ENCODE results near the gene LRRC59. TPM values are rescaled to one million over a fixed set of nuclear protein-coding genes. Genes with fewer than 3 reads are reported as not detected.

The LRRC59 gene
- 84.1 and 150 TPM in 2 replicates for total RNA-seq

GRCh38 chr17:50397111-50397918, at the start of gene LRRC59:
Gene LRRC59 (minus strand): TSS chr17:50397523. CDS start chr17:50397317, 206 bp downstream.

GRCh38 chr17:50425682-50426471, 28.6 kb upstream of the LRRC59 start, which contains the start of gene ACSF2:
Gene ACSF2 (plus strand): TSS chr17:50426218. CDS start chr17:50426262, 44 bp downstream.

GRCh38 chr17:50372758-50373556, 24.4 kb downstream of the LRRC59 start, which contains the start of the genes EME1 and MRPL27:
Gene EME1 (plus strand): TSS chr17:50373229. CDS start chr17:50375209, 1,980 bp downstream.
Gene MRPL27 (minus strand): TSS chr17:50373184. CDS start chr17:50373170, 14 bp downstream.

GRCh38 chr17:50345432-50346312, 51.7 kb downstream of the LRRC59 start, which contains the start of gene XYLT2:
Gene XYLT2 (plus strand): TSS chr17:50346126. CDS start chr17:50346141, 15 bp downstream.

Other genes with a start within 250 kb of the LRRC59 start
- gene PPP1R9B, start 246.8 kb downstream of the LRRC59 start, total RNA-seq, result 39.2 and 46.4 TPM in 2 replicates
- 0.26 and 0.47 TPM in 2 replicates for gene SGCA, start 231.5 kb downstream of the LRRC59 start, total RNA-seq
- gene COL1A1, start 195.9 kb downstream of the LRRC59 start, total RNA-seq, result 5,508 and 7,896 TPM in 2 replicates
- 0.09 TPM in 1 of 2 replicates, not detected in the other for gene TMEM92, start 123.1 kb downstream of the LRRC59 start, total RNA-seq
- gene XYLT2, start 51.4 kb downstream of the LRRC59 start, total RNA-seq, result 28.8 and 32.2 TPM in 2 replicates
- gene MRPL27, start 24.3 kb downstream of the LRRC59 start, total RNA-seq, result 46.5 and 59.5 TPM in 2 replicates
- 0.35 and 3.4 TPM in 2 replicates for gene EME1, start 24.3 kb downstream of the LRRC59 start, total RNA-seq
- 26.7 and 40.0 TPM in 2 replicates for gene ACSF2, start 28.7 kb upstream of the LRRC59 start, total RNA-seq
- not detected in 2 replicates for gene CHAD, start 71.4 kb upstream of the LRRC59 start, total RNA-seq
- 13.7 and 21.5 TPM in 2 replicates for gene RSAD1, start 81.3 kb upstream of the LRRC59 start, total RNA-seq
- gene MYCBPAP, start 110.9 kb upstream of the LRRC59 start, total RNA-seq, result 0.09 and 0.23 TPM in 2 replicates
- gene EPN3, start 135.2 kb upstream of the LRRC59 start, total RNA-seq, result 0.23 and 0.51 TPM in 2 replicates
- gene SPATA20, start 149.7 kb upstream of the LRRC59 start, total RNA-seq, result 71.4 and 89.9 TPM in 2 replicates
- 0.60 and 0.82 TPM in 2 replicates for gene CACNA1G, start 163.2 kb upstream of the LRRC59 start, total RNA-seq
- gene ABCC3, start 237.4 kb upstream of the LRRC59 start, total RNA-seq, result 3.8 and 13.9 TPM in 2 replicates

Data from pericardium fibroblast (primary cell).